Measurements from ENCODE around the gene ZNF799.

ZNF799 gene
- long read RNA-seq, transcript ZNF799-202 (4 exons, 2,583 nt): major isoform, 26 of 28 reads
- long read RNA-seq, partial matches to known transcripts: 0 of 28 reads
- long read RNA-seq, other reads (novel, unspliced or antisense): 1 of 28 reads

DNA sequence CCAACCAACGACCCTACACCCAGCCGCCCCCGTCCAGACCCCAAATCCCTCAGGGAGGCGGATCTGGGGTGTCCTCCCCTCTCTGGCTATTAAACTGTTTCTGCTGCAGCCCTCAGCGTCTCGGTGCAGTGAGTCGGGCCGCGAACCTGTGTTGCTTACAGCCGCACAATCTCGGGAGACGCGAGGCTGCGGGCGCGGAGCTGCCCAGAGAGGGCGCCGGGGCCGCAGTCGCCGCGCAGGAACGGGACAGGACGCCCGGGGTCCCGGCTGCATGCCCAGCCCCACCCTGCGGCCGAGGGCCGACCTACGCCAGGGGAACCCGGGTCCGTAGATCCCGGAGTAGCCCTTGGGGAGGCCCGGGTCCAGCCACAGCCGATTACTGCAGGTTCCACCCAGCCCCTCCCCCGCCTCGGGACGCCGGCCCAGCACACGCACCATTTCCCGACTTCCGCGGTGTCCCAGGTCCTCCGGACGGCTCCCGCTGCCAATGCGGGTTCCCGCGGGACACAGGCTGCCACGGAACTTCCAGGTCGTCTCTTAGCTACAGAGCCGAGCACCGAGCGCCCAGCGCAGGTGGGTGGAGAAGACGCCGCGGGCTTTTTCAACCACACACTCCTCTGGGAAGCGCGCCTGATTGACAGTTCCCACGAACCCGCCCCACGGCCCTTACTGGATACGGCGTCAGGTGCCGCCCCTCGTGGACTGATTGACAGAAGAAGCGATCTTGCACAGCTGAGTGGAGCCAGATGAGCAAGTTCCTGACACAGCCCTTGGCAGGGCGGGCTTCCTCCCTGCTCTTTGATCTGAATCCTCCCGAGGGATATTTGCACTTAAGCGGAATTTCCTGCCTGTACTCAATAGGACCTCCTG lies at the start of gene ZNF799:
Gene ZNF799 (minus strand): TSS at position 639 of the 870 bp plus-strand sequence. CDS start 201 bp downstream, at position 438.
- Histone ChIP-seq H3K4me3 (replicated peaks; ENCODE audit: insufficient read depth, low read length) (peak within 1 kb of the TSS; percentile 88), H3K27me3 (ENCODE audit: insufficient read depth, poor library complexity, severe bottlenecking) (no peaks in the 10 kb centered on the region), H3K27ac (replicated peaks) (peak within 1 kb of the TSS; percentile 69)
- DNase-seq (ENCODE audit: low read depth in 1 of 2, low spot score in 1 of 2): peak; percentile 88 to 98
- TF ChIP-seq POLR2AphosphoS5 (IDR thresholded peaks at IDR 0.05; ENCODE audit: low read depth): peak; percentile 32; the same call in 1 of the 2 replicates
- TF ChIP-seq GABPA (IDR thresholded peaks at IDR 0.05; ENCODE audit: low read depth): no peak
- no peak for TF ChIP-seq CTCF (IDR thresholded peaks at IDR 0.05; ENCODE audit: insufficient read depth, low read length)
- TF ChIP-seq, protein P1, sequence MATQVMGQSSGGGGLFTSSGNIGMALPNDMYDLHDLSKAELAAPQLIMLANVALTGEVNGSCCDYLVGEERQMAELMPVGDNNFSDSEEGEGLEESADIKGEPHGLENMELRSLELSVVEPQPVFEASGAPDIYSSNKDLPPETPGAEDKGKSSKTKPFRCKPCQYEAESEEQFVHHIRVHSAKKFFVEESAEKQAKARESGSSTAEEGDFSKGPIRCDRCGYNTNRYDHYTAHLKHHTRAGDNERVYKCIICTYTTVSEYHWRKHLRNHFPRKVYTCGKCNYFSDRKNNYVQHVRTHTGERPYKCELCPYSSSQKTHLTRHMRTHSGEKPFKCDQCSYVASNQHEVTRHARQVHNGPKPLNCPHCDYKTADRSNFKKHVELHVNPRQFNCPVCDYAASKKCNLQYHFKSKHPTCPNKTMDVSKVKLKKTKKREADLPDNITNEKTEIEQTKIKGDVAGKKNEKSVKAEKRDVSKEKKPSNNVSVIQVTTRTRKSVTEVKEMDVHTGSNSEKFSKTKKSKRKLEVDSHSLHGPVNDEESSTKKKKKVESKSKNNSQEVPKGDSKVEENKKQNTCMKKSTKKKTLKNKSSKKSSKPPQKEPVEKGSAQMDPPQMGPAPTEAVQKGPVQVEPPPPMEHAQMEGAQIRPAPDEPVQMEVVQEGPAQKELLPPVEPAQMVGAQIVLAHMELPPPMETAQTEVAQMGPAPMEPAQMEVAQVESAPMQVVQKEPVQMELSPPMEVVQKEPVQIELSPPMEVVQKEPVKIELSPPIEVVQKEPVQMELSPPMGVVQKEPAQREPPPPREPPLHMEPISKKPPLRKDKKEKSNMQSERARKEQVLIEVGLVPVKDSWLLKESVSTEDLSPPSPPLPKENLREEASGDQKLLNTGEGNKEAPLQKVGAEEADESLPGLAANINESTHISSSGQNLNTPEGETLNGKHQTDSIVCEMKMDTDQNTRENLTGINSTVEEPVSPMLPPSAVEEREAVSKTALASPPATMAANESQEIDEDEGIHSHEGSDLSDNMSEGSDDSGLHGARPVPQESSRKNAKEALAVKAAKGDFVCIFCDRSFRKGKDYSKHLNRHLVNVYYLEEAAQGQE (IDR thresholded peaks at IDR 0.05; ENCODE audit: insufficient replicate concordance, low read depth): no peak
- peak; percentile 26; the same call in 1 of the 2 replicates for TF ChIP-seq SPI1 (IDR thresholded peaks at IDR 0.05; ENCODE audit: borderline replicate concordance, low read depth)

DNA sequence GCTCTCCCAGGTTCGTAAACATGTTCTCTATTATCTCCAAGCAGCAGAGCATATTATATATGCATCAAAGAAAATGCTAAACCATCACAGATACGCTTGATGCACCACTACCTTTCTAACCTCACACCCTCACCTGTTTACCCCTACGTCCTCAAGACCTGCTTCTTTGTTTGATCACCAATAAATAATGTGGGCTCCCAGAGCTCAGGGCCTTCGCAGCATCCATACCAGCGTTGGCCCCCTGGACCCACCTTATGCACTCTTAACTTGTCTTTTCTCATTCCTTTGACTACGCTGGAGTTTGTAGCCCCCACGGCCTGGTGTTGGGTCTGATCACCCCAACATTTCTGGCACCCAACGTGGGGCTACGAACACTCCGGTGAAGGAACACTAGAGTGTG lies 49.8 kb upstream of the ZNF799 start:
- H3K27me3 ChIP-seq (ENCODE audit: insufficient read depth, poor library complexity, severe bottlenecking): no peaks in the 10 kb centered on the region
- TF ChIP-seq SPI1 (IDR thresholded peaks at IDR 0.05; ENCODE audit: borderline replicate concordance, low read depth) (no peak), GABPA (IDR thresholded peaks at IDR 0.05; ENCODE audit: low read depth) (no peak), POLR2AphosphoS5 (IDR thresholded peaks at IDR 0.05; ENCODE audit: low read depth) (no peak), CTCF (IDR thresholded peaks at IDR 0.05; ENCODE audit: insufficient read depth, low read length) (no peak)
- TF ChIP-seq, protein P1 (IDR thresholded peaks at IDR 0.05; ENCODE audit: insufficient replicate concordance, low read depth): no peak
- no peak overlapping the region for H3K4me3 ChIP-seq (replicated peaks; ENCODE audit: insufficient read depth, low read length)
- DNase-seq (ENCODE audit: low read depth in 1 of 2, low spot score in 1 of 2): no peak
- H3K27ac ChIP-seq (replicated peaks): no peak overlapping the region

GRCh38 chr19:12448808-12449207 lies 47.7 kb upstream of the ZNF799 start:
- Histone ChIP-seq H3K4me3 (replicated peaks; ENCODE audit: insufficient read depth, low read length) (no peak overlapping the region), H3K27me3 (ENCODE audit: insufficient read depth, poor library complexity, severe bottlenecking) (no peaks in the 10 kb centered on the region), H3K27ac (replicated peaks) (no peak overlapping the region)
- TF ChIP-seq CTCF (IDR thresholded peaks at IDR 0.05; ENCODE audit: insufficient read depth, low read length) (no peak), GABPA (IDR thresholded peaks at IDR 0.05; ENCODE audit: low read depth) (no peak)
- DNase-seq (ENCODE audit: low read depth in 1 of 2, low spot score in 1 of 2): no peak
